ENCODE measurements around the gene SELENOM. TPM values are rescaled to one million over a fixed set of nuclear protein-coding genes. Genes with fewer than 3 reads are reported as not detected.

Gene SELENOM
- polyA plus RNA-seq, 1 donor from 2014 or later = 6.6 TPM

GRCh38 chr22:31107894-31108218, 488 bp upstream of the SELENOM start:
- Histone ChIP-seq H3K9me3 (ENCODE audit: low read length) (no peaks in the 10 kb centered on the region), H3F3A (ENCODE audit: insufficient read depth, low read length, poor library complexity, severe bottlenecking) (no peaks in the 10 kb centered on the region), H3K79me2 (replicated peaks; ENCODE audit: insufficient read depth, low read length) (no peaks in the 10 kb centered on the region), H3K4me2 (ENCODE audit: low read length) (peak overlapping the region; percentile 37), H3K9me2 (ENCODE audit: insufficient read depth, low read length) (no peaks in the 10 kb centered on the region), H3K9ac (ENCODE audit: low read length) (peak overlapping the region; percentile 52), H4K20me1 (ENCODE audit: insufficient read depth) (no peaks in the 10 kb centered on the region), H3K27me3 (ENCODE audit: insufficient read depth, low read depth, low read length) (no peaks in the 10 kb centered on the region), H3K4me3 (ENCODE audit: low read length) (peak overlapping the region; percentile 71), H3K36me3 (ENCODE audit: insufficient read depth, low read length) (no peaks in the 10 kb centered on the region), H3K27ac (ENCODE audit: low read length) (no peak overlapping the region), H2AFZ (ENCODE audit: low read depth, low read length) (peak overlapping the region; percentile 28)
- TF ChIP-seq EZH2 (IDR thresholded peaks at IDR 0.05; ENCODE audit: borderline replicate concordance, insufficient read depth, low read length, poor library complexity, severe bottlenecking) (no peak), SMC3 (conservative IDR thresholded peaks at IDR 0.05; ENCODE audit: poor library complexity) (no peak), POLR2AphosphoS5 (IDR thresholded peaks at IDR 0.05) (no peak), REST (IDR thresholded peaks at IDR 0.05; ENCODE audit: borderline replicate concordance) (no peak), TAF1 (IDR thresholded peaks at IDR 0.05; ENCODE audit: low read depth) (no peak), EP300 (conservative IDR thresholded peaks at IDR 0.05; ENCODE audit: poor library complexity, severe bottlenecking) (peak; percentile 1), MXI1 (conservative IDR thresholded peaks at IDR 0.05; ENCODE audit: poor library complexity, severe bottlenecking) (peak; percentile 28), CTCF (IDR thresholded peaks at IDR 0.05; ENCODE audit: poor library complexity, severe bottlenecking) (no peak), RAD21 (conservative IDR thresholded peaks at IDR 0.05) (no peak)

GRCh38 chr22:31106731-31107177, 614 bp downstream of the SELENOM start:
- H3K36me3 ChIP-seq (ENCODE audit: insufficient read depth, low read length) = no peaks in the 10 kb centered on the region
- H3K4me2 ChIP-seq (ENCODE audit: low read length) = no peak overlapping the region
- no peaks in the 10 kb centered on the region for H3K27me3 ChIP-seq (ENCODE audit: insufficient read depth, low read depth, low read length)
- H2AFZ ChIP-seq (ENCODE audit: low read depth, low read length) = no peak overlapping the region
- no peaks in the 10 kb centered on the region for H3K79me2 ChIP-seq (replicated peaks; ENCODE audit: insufficient read depth, low read length)
- no peaks in the 10 kb centered on the region for H3F3A ChIP-seq (ENCODE audit: insufficient read depth, low read length, poor library complexity, severe bottlenecking)
- H3K9me2 ChIP-seq (ENCODE audit: insufficient read depth, low read length) = no peaks in the 10 kb centered on the region
- TF ChIP-seq POLR2AphosphoS5 (IDR thresholded peaks at IDR 0.05) (no peak), CTCF (IDR thresholded peaks at IDR 0.05; ENCODE audit: poor library complexity, severe bottlenecking) (no peak), EZH2 (IDR thresholded peaks at IDR 0.05; ENCODE audit: borderline replicate concordance, insufficient read depth, low read length, poor library complexity, severe bottlenecking) (no peak), EP300 (conservative IDR thresholded peaks at IDR 0.05; ENCODE audit: poor library complexity, severe bottlenecking) (no peak), TAF1 (IDR thresholded peaks at IDR 0.05; ENCODE audit: low read depth) (no peak), REST (IDR thresholded peaks at IDR 0.05; ENCODE audit: borderline replicate concordance) (no peak), SMC3 (conservative IDR thresholded peaks at IDR 0.05; ENCODE audit: poor library complexity) (no peak), RAD21 (conservative IDR thresholded peaks at IDR 0.05) (no peak), MXI1 (conservative IDR thresholded peaks at IDR 0.05; ENCODE audit: poor library complexity, severe bottlenecking) (no peak)
- H3K9me3 ChIP-seq (ENCODE audit: low read length) = no peaks in the 10 kb centered on the region
- no peak overlapping the region for H3K27ac ChIP-seq (ENCODE audit: low read length)
- no peaks in the 10 kb centered on the region for H4K20me1 ChIP-seq (ENCODE audit: insufficient read depth)
- peak overlapping the region; percentile 46 for H3K9ac ChIP-seq (ENCODE audit: low read length)
- H3K4me3 ChIP-seq (ENCODE audit: low read length) = peak overlapping the region; percentile 71

All from neural cell (in vitro differentiated cells).